SK-N-SH treated with all-trans-retinoic acid at 6 μM for 48 hours (cell line): ENCODE results near the gene AGR2.
"Not testable (repeated sequence)": the region's sequence is repeated elsewhere in the genome, so short reads cannot be mapped to it uniquely, and the experiment has no call there.

Source experiments
- ATAC-seq: fragments of 200-7000 bp; cut with Tn5 transposase; 3 replicates; pipeline ENCODE4 v1.9.1; 2020; ENCODE audit warnings: mild to moderate bottlenecking, moderate library complexity
- ARNTL ChIP-seq: fragments of 450-650 bp; formaldehyde crosslinking; IDR thresholded peaks from 2 replicates; pipeline ENCODE4 v1.5.0; 2020; ENCODE audit warnings: low read depth, mild to moderate bottlenecking, moderate library complexity, borderline replicate concordance
- BACH2 ChIP-seq: fragments of 250-450 bp; sonication (Bioruptor Pico); IDR thresholded peaks from 2 replicates; pipeline ENCODE4 v1.9.0; 2021; ENCODE audit warnings: mild to moderate bottlenecking, borderline replicate concordance
- ESRRG ChIP-seq: fragments of 250-450 bp; sonication (Bioruptor Pico); IDR thresholded peaks from 2 replicates; pipeline ENCODE4 v1.6.1; 2021; ENCODE audit warnings: mild to moderate bottlenecking
- GLIS3 ChIP-seq: fragments of 250-450 bp; sonication (Bioruptor Pico); IDR thresholded peaks from 2 replicates; pipeline ENCODE4 v1.5.0; 2020; ENCODE audit warnings: mild to moderate bottlenecking, moderate library complexity
- ISL1 ChIP-seq: fragments of 250-450 bp; sonication (Bioruptor Pico); IDR thresholded peaks from 2 replicates; pipeline ENCODE4 v2.1.2; 2022; ENCODE audit warnings: mild to moderate bottlenecking, moderate library complexity
- OSR1 ChIP-seq: fragments of 250-450 bp; sonication (Bioruptor Pico); IDR thresholded peaks from 2 replicates; pipeline ENCODE4 v1.8.0; 2022; ENCODE audit warnings: moderate library complexity, mild to moderate bottlenecking, inconsistent platforms
- PPARA ChIP-seq: fragments of 250-450 bp; sonication (Bioruptor Pico); IDR thresholded peaks from 2 replicates; pipeline ENCODE4 v1.5.0; 2020; ENCODE audit warnings: mild to moderate bottlenecking, borderline replicate concordance
- RARB ChIP-seq: fragments of 250-450 bp; sonication (Bioruptor Pico); IDR thresholded peaks from 2 replicates; pipeline ENCODE4 v1.8.0; 2021; ENCODE audit warnings: mild to moderate bottlenecking, moderate library complexity
- SNAI2 ChIP-seq: fragments of 250-450 bp; sonication (Bioruptor Pico); IDR thresholded peaks from 2 replicates; pipeline ENCODE4 v1.5.0; 2020; ENCODE audit warnings: mild to moderate bottlenecking, moderate library complexity
- TSHZ2 ChIP-seq: fragments of 250-450 bp; sonication (Bioruptor Pico); IDR thresholded peaks from 2 replicates; pipeline ENCODE4 v1.5.0; 2020; ENCODE audit warnings: mild to moderate bottlenecking, moderate library complexity
- ZC3H10 ChIP-seq: fragments of 250-450 bp; sonication (Bioruptor Pico); IDR thresholded peaks from 2 replicates; pipeline ENCODE4 v1.5.1; 2021; ENCODE audit warnings: mild to moderate bottlenecking, moderate library complexity
- ZFP30 ChIP-seq: fragments of 450-650 bp; formaldehyde crosslinking; IDR thresholded peaks from 2 replicates; pipeline ENCODE4 v1.5.0; 2022; ENCODE audit warnings: mild to moderate bottlenecking, moderate library complexity
- ZNF565 ChIP-seq: fragments of 450-650 bp; formaldehyde crosslinking; conservative IDR thresholded peaks from 2 replicates; pipeline ENCODE4 v1.5.0; 2020; ENCODE audit warnings: low read depth, mild to moderate bottlenecking, moderate library complexity
- ZNF8 ChIP-seq: fragments of 450-650 bp; formaldehyde crosslinking; IDR thresholded peaks from 2 replicates; pipeline ENCODE4 v1.5.0; 2020; ENCODE audit warnings: mild to moderate bottlenecking, moderate library complexity
- TF ChIP-seq, protein P1 (sequence below): fragments of 250-450 bp; sonication (Bioruptor Pico); IDR thresholded peaks from 2 replicates; pipeline ENCODE4 v1.5.1; 2020; ENCODE audit warnings: low read depth, mild to moderate bottlenecking, moderate library complexity
- TF ChIP-seq, protein P2 (sequence below): fragments of 250-450 bp; sonication (Bioruptor Pico); IDR thresholded peaks from 2 replicates; pipeline ENCODE4 v1.8.0; 2021; ENCODE audit warnings: low read depth, mild to moderate bottlenecking, moderate library complexity, borderline replicate concordance

AGR2 gene

GRCh38 chr7:16773884-16774283 is 30.9 kb downstream of the AGR2 start (continued):
- TF ChIP-seq TSHZ2 (CRISPR knock-in tag), result no peak

DNA sequence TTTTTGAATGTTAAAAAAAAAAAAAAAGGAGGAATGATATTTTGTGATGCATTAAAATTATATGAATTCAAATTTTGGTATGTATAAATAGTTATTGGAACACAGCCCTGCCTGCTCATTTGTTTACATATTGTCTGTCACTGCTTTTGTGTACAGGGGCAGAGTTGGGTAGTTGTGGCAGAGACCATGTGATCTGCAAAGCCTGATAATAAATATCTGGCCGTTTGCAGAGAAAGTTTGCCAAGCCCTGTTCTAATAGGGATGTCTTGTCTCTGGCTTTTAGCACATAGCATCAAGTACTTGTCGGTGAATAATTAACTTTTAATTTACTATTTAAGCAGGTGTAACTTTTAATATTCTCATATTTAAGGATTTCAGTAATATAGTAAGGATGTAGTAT is 31.5 kb downstream of the AGR2 start:
- no peak for ATAC-seq
- TF ChIP-seq ZC3H10 (CRISPR knock-in tag) (no peak), ARNTL (CRISPR knock-in tag) (no peak), ISL1 (no peak), PPARA (no peak), ESRRG (CRISPR knock-in tag) (no peak), BACH2 (CRISPR knock-in tag) (no peak), SNAI2 (CRISPR knock-in tag) (no peak)
- TF ChIP-seq, protein P1, sequence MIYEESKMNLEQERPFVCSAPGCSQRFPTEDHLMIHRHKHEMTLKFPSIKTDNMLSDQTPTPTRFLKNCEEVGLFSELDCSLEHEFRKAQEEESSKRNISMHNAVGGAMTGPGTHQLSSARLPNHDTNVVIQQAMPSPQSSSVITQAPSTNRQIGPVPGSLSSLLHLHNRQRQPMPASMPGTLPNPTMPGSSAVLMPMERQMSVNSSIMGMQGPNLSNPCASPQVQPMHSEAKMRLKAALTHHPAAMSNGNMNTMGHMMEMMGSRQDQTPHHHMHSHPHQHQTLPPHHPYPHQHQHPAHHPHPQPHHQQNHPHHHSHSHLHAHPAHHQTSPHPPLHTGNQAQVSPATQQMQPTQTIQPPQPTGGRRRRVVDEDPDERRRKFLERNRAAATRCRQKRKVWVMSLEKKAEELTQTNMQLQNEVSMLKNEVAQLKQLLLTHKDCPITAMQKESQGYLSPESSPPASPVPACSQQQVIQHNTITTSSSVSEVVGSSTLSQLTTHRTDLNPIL (CRISPR knock-in tag), result no peak

DNA sequence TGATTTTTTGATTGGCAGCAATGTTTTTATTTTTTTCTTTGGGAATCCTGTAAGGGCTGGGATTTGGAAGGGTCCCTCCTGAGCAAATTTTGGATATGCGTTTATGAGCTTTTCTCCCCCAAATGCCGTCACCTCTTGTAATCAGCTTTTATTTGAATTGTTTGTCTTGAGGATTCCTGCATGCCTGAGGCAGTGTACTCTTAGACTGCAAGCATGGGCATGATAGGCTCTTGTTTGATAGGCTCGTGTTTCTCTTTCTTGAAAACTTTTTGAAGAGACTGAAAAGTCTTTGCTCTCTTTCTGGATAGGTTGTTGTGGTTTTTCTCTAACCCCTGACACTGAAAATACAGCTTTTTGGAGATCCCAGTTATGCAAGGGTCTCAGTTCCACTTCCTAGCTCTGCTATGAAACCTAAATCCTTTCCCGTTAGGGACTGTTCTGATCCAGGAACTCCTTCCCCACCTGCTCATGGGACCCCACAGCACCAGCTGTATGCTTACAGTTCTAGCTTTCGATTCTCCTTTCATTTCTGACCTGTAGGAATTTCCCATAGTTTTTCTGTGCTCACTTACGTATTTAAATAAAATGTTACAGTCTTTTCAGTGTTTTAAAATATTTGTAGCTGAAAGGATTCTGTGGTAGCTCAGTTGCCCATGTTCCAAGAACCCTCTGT is 34.0 kb downstream of the AGR2 start:
- TF ChIP-seq ZFP30, result no peak
- TF ChIP-seq ZNF565 (CRISPR knock-in tag), result no peak
- TF ChIP-seq GLIS3, result no peak
- TF ChIP-seq OSR1, result no peak
- no peak for TF ChIP-seq ZNF8 (CRISPR knock-in tag)
- TF ChIP-seq TSHZ2 (CRISPR knock-in tag), result no peak
- TF ChIP-seq PPARA, result no peak
- TF ChIP-seq, protein P2, sequence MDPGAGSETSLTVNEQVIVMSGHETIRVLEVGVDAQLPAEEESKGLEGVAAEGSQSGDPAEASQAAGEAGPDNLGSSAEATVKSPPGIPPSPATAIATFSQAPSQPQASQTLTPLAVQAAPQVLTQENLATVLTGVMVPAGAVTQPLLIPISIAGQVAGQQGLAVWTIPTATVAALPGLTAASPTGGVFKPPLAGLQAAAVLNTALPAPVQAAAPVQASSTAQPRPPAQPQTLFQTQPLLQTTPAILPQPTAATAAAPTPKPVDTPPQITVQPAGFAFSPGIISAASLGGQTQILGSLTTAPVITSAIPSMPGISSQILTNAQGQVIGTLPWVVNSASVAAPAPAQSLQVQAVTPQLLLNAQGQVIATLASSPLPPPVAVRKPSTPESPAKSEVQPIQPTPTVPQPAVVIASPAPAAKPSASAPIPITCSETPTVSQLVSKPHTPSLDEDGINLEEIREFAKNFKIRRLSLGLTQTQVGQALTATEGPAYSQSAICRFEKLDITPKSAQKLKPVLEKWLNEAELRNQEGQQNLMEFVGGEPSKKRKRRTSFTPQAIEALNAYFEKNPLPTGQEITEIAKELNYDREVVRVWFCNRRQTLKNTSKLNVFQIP, result no peak
- no peak for TF ChIP-seq ISL1
- TF ChIP-seq, protein P1 (CRISPR knock-in tag), result no peak
- no peak for TF ChIP-seq ESRRG (CRISPR knock-in tag)
- TF ChIP-seq, all 23 proteins: peak for 0
- no peak for ATAC-seq

DNA sequence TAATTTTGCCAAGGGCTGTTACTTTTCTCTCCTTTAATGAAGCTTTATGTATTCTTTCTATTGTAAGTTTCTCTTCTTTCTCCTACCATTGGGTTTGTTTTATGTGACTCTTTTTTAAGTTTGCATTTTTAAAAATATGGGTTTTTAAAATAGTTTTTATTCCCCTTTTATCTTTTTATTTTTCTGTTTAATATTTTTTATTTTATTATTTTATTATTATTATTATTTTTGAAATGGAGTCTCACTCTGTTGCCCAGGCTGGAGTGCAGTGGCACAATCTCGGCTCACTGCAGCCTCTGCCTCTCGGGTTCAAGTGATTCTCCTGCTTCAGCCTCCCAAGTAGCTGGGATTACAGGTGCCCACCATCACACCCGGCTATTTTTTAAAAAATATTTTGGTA is 34.8 kb downstream of the AGR2 start:
- ATAC-seq, result not testable (repeated sequence)

- TF ChIP-seq RARB (CRISPR knock-in tag), result no peak
Measured at GRCh38 chr7:16765436-16765859, 39.4 kb downstream of the AGR2 start.

More at GRCh38 chr7:16765436-16765859, 39.4 kb downstream of the AGR2 start:
- ATAC-seq, result no peak
